HEK293 (cell line): Measurements from ENCODE around the gene SCLT1.

ENCODE experiments used
- SP3 ChIP-seq: fragments of 450-650 bp; formaldehyde crosslinking; IDR thresholded peaks from 2 replicates; pipeline ENCODE4 v1.5.1; 2016; ENCODE audit warnings: missing biosample characterization, missing genetic modification characterization
- ZBTB7A ChIP-seq: fragments of 450-650 bp; formaldehyde crosslinking; IDR thresholded peaks from 2 replicates; pipeline ENCODE4 v1.5.1; 2016; ENCODE audit warnings: low read depth, missing biosample characterization, missing genetic modification characterization
- ZFP3 ChIP-seq: fragments of 450-650 bp; formaldehyde crosslinking; IDR thresholded peaks from 2 replicates; pipeline ENCODE4 v1.5.1; 2016; ENCODE audit warnings: low read depth, missing biosample characterization, missing genetic modification characterization
- ZNF138 ChIP-seq: fragments of 450-650 bp; formaldehyde crosslinking; IDR thresholded peaks from 2 replicates; pipeline ENCODE4 v1.5.1; 2016; ENCODE audit warnings: missing biosample characterization, missing genetic modification characterization, borderline replicate concordance
- ZNF146 ChIP-seq: fragments of 450-650 bp; formaldehyde crosslinking; IDR thresholded peaks from 2 replicates; pipeline ENCODE4 v1.5.1; 2016; ENCODE audit warnings: missing biosample characterization, missing genetic modification characterization
- ZNF658 ChIP-seq: fragments of 450-650 bp; formaldehyde crosslinking; IDR thresholded peaks from 2 replicates; pipeline ENCODE4; 2016; ENCODE audit warnings: missing biosample characterization, missing genetic modification characterization
- ZNF670 ChIP-seq: fragments of 450-650 bp; formaldehyde crosslinking; IDR thresholded peaks from 2 replicates; pipeline ENCODE4 v1.5.1; 2016; ENCODE audit warnings: missing biosample characterization, missing genetic modification characterization, low read depth
- ZNF785 ChIP-seq: fragments of 450-650 bp; formaldehyde crosslinking; IDR thresholded peaks from 2 replicates; pipeline ENCODE4 v1.5.1; 2016; ENCODE audit warnings: missing biosample characterization, missing genetic modification characterization
- TF ChIP-seq, protein P1 (sequence below): fragments of 450-650 bp; formaldehyde crosslinking; IDR thresholded peaks from 2 replicates; pipeline ENCODE4 v1.5.1; 2016; ENCODE audit warnings: missing biosample characterization, missing genetic modification characterization
- TF ChIP-seq, protein P2 (sequence below): fragments of 450-650 bp; formaldehyde crosslinking; conservative IDR thresholded peaks from 2 replicates; pipeline ENCODE4 v1.5.1; 2016; ENCODE audit warnings: low read depth, missing biosample characterization, missing genetic modification characterization
- TF ChIP-seq, protein P3 (sequence below): fragments of 450-650 bp; formaldehyde crosslinking; IDR thresholded peaks from 2 replicates; pipeline ENCODE4 v1.5.1; 2016; ENCODE audit warnings: missing biosample characterization, missing genetic modification characterization
- TF ChIP-seq, protein P4 (sequence below): fragments of 450-650 bp; formaldehyde crosslinking; IDR thresholded peaks from 2 replicates; pipeline ENCODE4 v1.5.1; 2016; ENCODE audit warnings: missing biosample characterization, missing genetic modification characterization

DNA sequence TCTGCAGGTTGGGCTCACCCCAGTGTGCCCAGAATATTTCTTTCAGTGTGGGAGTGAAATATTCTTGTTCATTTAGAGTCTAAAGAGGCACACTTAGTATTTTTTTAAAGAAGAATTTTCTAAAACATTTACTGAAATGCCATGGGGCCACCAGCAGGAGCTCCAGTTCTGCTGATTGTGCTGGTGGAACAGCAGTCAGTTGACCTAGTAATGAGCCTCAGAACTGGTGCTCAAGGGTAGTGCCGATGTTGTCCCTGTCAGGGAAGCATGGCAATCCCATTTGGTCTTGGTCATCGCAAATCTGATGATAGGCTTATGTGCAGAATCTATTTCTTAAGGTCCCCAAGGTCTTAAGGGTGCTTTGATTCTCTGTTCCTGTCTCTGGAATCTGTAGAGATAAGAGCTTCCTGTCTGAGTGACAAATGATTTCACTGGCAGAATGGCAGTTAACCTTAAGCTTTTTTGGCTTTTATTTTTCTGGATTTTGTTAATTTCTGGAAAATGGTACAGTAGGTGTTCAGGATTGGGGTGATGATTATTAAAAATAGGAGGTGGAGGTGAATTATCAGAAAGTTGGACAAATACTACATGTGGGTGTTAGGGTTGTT, 252.5 kb downstream of the SCLT1 start:
- TF ChIP-seq ZBTB7A (no peak), SP3 (no peak), ZNF658 (tag by site-specific recombination) (no peak), ZNF146 (no peak), ZNF785 (tag by site-specific recombination) (no peak), ZFP3 (tag by site-specific recombination) (no peak), ZNF670 (tag by site-specific recombination) (no peak), ZNF138 (tag by site-specific recombination) (no peak)
- TF ChIP-seq, protein P1, sequence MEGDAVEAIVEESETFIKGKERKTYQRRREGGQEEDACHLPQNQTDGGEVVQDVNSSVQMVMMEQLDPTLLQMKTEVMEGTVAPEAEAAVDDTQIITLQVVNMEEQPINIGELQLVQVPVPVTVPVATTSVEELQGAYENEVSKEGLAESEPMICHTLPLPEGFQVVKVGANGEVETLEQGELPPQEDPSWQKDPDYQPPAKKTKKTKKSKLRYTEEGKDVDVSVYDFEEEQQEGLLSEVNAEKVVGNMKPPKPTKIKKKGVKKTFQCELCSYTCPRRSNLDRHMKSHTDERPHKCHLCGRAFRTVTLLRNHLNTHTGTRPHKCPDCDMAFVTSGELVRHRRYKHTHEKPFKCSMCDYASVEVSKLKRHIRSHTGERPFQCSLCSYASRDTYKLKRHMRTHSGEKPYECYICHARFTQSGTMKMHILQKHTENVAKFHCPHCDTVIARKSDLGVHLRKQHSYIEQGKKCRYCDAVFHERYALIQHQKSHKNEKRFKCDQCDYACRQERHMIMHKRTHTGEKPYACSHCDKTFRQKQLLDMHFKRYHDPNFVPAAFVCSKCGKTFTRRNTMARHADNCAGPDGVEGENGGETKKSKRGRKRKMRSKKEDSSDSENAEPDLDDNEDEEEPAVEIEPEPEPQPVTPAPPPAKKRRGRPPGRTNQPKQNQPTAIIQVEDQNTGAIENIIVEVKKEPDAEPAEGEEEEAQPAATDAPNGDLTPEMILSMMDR (tag by site-specific recombination) = no peak
- TF ChIP-seq, protein P2, sequence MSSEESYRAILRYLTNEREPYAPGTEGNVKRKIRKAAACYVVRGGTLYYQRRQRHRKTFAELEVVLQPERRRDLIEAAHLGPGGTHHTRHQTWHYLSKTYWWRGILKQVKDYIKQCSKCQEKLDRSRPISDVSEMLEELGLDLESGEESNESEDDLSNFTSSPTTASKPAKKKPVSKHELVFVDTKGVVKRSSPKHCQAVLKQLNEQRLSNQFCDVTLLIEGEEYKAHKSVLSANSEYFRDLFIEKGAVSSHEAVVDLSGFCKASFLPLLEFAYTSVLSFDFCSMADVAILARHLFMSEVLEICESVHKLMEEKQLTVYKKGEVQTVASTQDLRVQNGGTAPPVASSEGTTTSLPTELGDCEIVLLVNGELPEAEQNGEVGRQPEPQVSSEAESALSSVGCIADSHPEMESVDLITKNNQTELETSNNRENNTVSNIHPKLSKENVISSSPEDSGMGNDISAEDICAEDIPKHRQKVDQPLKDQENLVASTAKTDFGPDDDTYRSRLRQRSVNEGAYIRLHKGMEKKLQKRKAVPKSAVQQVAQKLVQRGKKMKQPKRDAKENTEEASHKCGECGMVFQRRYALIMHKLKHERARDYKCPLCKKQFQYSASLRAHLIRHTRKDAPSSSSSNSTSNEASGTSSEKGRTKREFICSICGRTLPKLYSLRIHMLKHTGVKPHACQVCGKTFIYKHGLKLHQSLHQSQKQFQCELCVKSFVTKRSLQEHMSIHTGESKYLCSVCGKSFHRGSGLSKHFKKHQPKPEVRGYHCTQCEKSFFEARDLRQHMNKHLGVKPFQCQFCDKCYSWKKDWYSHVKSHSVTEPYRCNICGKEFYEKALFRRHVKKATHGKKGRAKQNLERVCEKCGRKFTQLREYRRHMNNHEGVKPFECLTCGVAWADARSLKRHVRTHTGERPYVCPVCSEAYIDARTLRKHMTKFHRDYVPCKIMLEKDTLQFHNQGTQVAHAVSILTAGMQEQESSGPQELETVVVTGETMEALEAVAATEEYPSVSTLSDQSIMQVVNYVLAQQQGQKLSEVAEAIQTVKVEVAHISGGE (tag by site-specific recombination) = no peak
- TF ChIP-seq, protein P3, sequence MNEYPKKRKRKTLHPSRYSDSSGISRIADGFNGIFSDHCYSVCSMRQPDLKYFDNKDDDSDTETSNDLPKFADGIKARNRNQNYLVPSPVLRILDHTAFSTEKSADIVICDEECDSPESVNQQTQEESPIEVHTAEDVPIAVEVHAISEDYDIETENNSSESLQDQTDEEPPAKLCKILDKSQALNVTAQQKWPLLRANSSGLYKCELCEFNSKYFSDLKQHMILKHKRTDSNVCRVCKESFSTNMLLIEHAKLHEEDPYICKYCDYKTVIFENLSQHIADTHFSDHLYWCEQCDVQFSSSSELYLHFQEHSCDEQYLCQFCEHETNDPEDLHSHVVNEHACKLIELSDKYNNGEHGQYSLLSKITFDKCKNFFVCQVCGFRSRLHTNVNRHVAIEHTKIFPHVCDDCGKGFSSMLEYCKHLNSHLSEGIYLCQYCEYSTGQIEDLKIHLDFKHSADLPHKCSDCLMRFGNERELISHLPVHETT (tag by site-specific recombination) = no peak
- TF ChIP-seq, protein P4, sequence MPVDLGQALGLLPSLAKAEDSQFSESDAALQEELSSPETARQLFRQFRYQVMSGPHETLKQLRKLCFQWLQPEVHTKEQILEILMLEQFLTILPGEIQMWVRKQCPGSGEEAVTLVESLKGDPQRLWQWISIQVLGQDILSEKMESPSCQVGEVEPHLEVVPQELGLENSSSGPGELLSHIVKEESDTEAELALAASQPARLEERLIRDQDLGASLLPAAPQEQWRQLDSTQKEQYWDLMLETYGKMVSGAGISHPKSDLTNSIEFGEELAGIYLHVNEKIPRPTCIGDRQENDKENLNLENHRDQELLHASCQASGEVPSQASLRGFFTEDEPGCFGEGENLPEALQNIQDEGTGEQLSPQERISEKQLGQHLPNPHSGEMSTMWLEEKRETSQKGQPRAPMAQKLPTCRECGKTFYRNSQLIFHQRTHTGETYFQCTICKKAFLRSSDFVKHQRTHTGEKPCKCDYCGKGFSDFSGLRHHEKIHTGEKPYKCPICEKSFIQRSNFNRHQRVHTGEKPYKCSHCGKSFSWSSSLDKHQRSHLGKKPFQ (tag by site-specific recombination) = no peak
